GM21786 (cell line): ENCODE measurements around the gene SALL4.
"Not testable (repeated sequence)": the region's sequence is repeated elsewhere in the genome, so short reads cannot be mapped to it uniquely, and the experiment has no call there.

Experiments used
- ATAC-seq: cut with Tn5 transposase; IDR thresholded peaks from one replicate; pipeline ENCODE4 v1.9.1; 2021; ENCODE audit not compliant: unreplicated experiment

Gene SALL4

GRCh38 chr20:51802170-51802751, at the start of gene SALL4:
SALL4 (minus strand) TSS chr20:51802521; CDS start chr20:51802408, 113 bp downstream.
- ATAC-seq: no peak

DNA sequence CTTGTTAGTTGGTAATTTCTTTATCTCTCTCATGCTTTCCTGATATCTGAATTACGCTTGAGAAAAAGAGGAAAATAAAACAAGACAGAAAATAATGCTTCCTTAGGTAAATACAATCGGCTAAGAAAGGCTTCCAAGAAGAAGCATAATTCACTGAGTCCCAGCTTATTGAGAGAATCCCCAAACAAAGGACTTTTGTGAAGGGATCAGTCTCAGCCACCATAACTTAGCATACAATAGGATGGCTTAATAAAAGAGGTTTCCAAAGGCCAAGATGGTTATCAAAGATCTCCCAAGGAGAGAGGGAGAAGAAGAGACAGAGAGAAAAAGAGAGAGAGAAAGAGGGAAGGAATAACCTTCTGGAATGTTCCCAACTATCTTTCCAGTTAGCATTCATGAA, 46.0 kb upstream of the SALL4 start:
- ATAC-seq: no peak

DNA sequence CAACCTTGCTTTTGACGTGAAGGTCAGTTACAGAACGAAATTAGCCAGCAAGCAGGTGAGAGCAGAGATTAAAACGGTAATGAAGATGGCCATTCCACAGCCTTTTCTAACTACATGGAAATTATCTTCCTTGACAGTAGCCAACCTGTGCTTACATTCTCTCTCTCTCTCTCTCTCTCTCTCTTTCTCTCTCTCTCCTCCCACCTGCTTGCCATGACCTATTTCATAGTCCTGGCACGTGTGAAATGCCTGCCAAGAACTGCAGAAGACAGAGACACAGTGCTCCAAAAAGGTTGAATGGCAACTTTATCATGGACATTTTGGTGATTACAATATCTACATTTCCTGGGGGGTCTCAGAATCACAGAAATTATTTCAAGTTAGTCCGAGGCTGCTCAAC, 38.5 kb upstream of the SALL4 start:
- no peak for ATAC-seq

- ATAC-seq: no peak
These were observed 35.6 kb upstream of the SALL4 start for GRCh38 chr20:51837876-51838420.

DNA sequence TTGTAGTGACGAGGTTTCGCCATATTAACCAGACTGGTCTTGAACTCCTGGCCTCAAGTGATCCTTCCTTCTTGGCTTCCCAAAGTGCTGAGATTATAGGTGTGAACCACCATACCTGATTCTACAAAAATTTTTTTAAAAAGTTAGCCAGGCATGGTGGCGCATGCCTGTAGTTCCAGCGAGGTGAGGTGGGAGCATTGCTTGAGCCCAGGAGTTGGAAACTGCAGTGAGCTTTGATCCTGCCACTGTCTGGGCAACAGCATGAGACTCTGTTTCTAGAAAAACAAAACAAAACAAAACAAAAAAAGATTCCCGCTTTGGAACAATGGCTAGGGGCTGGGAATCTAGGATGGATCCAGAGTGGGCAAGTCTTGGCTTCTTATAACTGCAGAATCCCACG, 35.1 kb upstream of the SALL4 start:
- ATAC-seq: no peak

GRCh38 chr20:51833326-51833725, 31.0 kb upstream of the SALL4 start:
- ATAC-seq: no peak

DNA sequence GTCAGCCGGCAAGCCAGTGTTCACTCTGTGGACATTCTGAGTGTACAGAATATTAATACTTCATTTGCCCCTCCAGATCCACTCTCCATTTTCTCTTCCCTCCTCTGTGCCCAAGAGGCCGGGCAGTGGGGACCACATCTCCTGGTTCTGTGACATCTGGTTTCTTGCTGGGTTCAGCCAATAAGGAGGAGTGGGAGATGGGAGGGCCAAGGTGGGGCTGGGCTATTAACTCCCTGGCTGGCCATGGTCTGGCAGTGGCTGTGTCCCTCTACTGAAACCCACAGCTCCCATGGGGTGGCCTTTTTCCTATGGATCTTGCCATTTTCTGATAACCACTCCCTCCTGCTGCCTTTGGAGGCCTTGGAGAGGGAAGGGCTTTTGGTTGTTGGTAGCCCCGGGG, 30.0 kb upstream of the SALL4 start:
- ATAC-seq: no peak

DNA sequence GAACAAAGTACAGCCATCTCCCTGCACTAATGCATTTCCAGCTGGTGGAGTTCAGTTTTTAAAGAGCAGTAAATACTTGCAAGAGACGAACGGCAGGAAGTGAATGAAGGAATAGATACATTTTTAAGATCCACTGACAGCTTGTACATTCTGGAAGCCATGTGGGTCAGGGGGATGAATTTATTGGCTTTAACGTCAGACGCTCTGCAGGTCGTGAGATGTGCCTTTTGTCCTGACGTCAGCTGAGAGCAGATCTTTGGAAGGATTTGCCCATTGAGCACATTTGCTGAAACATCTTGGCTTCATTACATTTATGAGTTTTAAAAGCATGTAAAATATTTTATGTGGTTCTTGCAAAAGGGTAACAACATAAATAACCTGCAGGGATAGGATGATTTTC, 29.5 kb upstream of the SALL4 start:
- ATAC-seq: no peak

DNA sequence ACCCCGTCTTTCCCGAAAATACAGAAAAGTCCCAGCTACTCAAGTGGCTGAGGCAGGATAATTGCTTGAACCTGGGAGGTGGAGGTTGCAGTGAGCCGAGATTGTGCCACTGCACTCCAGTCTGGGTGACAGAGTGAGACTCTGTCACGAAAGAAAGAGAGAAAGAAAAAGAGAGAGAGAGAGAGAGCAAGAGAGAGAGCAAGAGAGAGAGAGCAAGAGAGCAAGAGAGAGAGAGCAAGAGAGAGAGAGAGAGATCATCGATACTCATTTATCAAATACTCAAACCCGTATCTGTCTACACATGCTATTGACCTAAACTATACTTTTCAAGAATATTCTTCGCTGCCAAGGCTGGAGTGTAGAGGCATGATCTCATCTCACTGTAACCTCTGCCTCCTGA, 28.2 kb upstream of the SALL4 start:
- no peak for ATAC-seq

DNA sequence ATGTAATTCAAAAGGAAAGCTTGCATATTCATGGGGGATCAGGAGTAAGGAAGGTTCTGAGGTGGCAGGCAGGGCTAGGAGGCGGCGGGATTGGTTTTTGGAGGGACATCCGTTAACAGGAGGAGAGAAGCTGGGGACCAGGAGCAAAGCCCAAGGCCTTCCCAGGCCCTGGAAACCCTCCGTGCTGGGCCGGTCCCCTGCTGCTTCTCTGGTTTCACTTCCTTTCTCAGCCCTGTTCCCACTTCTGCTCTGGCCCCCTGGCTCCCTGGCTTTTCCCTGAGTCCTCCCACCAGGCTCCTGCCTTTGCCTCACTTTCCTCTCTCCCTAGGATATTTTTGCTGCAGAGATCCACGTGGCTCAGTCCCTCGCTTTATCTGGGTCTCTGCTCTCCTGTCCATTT, 26.4 kb upstream of the SALL4 start:
- ATAC-seq: no peak

- no peak for ATAC-seq
These were observed 24.1 kb upstream of the SALL4 start for GRCh38 chr20:51826372-51826771.

DNA sequence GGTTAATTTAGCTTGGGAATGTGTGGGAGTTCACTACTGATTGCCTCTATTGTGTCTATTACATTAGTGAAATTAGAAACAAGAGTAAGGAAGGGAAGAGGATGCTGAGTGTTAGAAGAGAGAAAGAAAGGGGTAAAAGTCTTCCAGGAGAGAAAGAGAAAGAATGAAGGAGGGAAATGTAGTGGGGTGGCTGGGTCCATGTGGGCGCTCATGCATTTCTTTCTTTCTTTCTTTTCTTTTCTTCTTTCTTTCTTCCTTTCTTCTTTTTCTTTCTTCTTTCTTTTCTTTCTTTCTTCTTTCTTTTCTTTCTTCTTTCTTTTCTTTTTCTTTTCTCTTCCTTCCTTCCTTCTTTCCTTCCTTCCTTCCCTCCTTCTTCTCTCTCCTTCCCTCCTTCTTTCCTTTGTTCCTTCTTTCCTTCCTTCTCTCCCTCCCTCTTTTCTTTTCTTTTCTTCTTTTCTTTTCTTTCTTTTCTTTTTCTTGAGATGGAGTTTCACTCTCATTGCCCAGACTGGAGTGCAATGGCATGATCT, 16.2 kb upstream of the SALL4 start:
- ATAC-seq: no peak

GRCh38 chr20:51816856-51817255, 14.5 kb upstream of the SALL4 start:
- not testable (repeated sequence) for ATAC-seq

- ATAC-seq: no peak
These were observed 13.2 kb upstream of the SALL4 start for GRCh38 chr20:51815383-51816076.

GRCh38 chr20:51812861-51813260, 10.5 kb upstream of the SALL4 start:
- ATAC-seq: no peak

- no peak for ATAC-seq
These were observed 9.3 kb upstream of the SALL4 start for GRCh38 chr20:51811514-51812128.

DNA sequence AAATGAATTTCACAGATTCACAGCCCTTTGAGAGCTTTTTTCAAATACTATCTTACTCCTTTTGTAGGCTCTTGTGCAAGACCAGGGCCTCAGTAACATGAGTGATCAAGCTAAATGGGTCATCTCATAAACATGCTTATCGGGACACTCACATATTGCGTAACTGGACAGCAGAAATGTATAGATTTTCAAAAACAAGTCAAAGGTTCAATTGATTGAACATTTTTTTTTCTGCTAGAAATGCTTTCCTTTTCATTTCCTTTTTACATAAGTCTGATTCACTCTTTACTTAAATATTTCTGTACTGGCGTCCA, 8.7 kb upstream of the SALL4 start:
- ATAC-seq: no peak

- no peak for ATAC-seq
These were observed 8.1 kb upstream of the SALL4 start for GRCh38 chr20:51810155-51811041.

- ATAC-seq: no peak
These were observed 5.5 kb upstream of the SALL4 start for GRCh38 chr20:51807720-51808250.

DNA sequence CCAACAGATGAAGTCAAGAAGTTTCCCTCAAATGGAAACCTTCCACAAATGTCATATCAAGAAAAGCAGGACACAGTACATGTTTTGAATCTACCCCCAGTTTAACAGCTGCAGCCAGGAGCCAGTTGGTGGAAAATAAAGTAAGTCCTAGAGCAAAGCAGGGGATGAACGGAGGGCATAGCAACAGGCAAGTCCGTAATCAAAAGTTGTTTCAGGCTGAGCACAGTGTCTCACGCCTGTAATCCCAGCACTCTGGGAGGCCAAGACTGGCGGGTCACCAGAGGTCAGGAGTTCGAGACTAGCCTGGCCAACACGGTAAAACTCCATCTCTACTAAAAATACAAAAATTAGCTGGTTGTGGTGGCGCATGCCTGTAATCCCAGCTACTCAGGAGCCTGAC, 2.4 kb upstream of the SALL4 start:
- ATAC-seq: no peak
